Measurements from ENCODE around the gene SDE2. TPM values are rescaled to one million over a fixed set of nuclear protein-coding genes. Genes with fewer than 3 reads are reported as not detected.

The SDE2 gene
- total RNA-seq, 1 donor from 2014 or later, result 21.5 TPM

DNA sequence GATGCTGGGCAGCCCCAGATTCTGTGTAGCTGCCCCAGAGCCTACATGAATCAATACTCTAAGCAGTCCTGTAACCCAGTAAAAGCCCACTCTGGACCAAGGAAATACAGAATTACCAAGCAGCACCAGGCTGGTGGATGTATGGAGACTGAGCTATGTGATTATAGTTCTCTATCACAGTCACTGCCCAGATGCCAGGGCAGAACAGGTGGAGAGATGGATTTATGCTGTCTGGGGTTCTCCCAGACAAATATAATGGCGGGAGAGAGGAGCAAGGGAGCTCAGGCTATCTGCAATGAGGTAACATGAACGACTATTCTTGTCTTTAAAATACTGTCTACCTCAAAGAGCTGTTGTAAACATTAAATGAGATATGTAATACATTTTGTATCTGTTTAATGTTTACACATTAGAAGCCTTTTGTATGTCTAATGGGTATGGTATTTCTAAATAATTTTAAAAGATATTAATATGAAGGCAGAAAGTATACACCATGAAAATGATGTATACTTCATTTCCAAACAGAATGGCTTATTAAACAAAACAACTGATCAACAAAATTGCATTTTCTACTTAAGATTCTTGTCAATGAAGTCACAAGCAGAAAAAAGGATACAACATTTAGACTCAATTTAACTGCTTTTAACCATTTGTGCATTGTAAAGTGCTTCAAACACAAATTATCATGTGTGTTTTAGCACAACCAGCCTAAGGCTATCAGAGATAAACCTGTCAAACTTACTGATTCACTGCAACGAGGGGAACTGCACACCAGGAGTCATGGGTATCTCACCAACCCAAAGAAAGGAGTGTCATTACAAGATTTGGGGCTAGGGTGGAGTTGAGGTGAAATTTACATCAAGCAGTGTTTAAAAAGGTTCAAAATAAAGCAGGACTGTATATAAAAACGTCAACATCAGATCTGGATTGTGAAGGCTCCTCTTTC is 3.0 kb downstream of the SDE2 start:
- Mint-ChIP-seq H3K36me3 (peaks cover 15% of the 10 kb centered on the region), H3K9me3 (no peaks in the 10 kb centered on the region), H3K4me1 (peaks cover 29% of the 10 kb centered on the region), H3K27ac (no peak overlapping the region), H3K4me3 (no peak overlapping the region), H3K27me3 (ENCODE audit: low read depth) (no peaks in the 10 kb centered on the region)
- DNase-seq (ENCODE audit: low spot score in 2 of 2, unreplicated experiment in 2 of 2), result no peak
- TF ChIP-seq, protein P1, sequence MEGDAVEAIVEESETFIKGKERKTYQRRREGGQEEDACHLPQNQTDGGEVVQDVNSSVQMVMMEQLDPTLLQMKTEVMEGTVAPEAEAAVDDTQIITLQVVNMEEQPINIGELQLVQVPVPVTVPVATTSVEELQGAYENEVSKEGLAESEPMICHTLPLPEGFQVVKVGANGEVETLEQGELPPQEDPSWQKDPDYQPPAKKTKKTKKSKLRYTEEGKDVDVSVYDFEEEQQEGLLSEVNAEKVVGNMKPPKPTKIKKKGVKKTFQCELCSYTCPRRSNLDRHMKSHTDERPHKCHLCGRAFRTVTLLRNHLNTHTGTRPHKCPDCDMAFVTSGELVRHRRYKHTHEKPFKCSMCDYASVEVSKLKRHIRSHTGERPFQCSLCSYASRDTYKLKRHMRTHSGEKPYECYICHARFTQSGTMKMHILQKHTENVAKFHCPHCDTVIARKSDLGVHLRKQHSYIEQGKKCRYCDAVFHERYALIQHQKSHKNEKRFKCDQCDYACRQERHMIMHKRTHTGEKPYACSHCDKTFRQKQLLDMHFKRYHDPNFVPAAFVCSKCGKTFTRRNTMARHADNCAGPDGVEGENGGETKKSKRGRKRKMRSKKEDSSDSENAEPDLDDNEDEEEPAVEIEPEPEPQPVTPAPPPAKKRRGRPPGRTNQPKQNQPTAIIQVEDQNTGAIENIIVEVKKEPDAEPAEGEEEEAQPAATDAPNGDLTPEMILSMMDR (IDR thresholded peaks at IDR 0.05; ENCODE audit: unreplicated experiment), result no peak

DNA sequence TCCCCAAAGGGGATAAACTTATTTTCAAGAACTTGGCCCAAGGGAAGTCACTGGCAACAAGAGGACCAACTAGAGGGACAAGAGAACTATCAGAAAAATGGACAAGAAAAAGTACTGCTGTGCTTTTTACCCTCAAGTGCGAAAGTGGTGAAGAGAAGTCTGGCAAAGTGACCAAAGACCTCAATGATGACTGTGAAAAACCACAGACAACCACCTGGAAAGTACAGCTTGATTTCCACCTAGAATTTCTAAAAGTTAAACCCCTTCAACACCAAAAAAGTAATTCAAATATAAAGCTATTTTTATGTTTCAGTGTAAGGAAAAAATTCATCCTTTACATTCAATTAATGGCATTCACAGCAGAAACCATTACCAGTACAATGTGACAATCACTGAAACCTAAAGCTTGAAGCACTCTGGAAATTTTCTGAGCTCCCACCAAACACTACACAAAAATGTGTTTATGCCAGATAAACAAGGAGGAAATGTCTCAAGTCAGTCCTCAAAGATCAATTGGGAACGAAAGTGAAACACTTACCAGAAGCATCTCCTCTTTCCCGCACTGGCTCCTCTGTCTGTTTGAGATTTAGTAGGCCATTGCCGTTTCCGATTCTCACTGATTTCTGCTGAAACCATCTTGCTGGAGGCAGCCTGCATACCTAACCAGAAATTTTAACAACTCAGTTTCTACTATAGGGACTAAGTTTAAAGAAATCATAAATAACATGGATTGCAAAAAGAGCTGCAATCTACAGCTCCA is 8.3 kb downstream of the SDE2 start:
- Mint-ChIP-seq H3K27me3 (ENCODE audit: low read depth) (no peaks in the 10 kb centered on the region), H3K27ac (no peak overlapping the region), H3K4me3 (no peak overlapping the region), H3K9me3 (no peaks in the 10 kb centered on the region), H3K36me3 (peaks cover 22% of the 10 kb centered on the region), H3K4me1 (peaks cover 4% of the 10 kb centered on the region)
- TF ChIP-seq, protein P1 (IDR thresholded peaks at IDR 0.05; ENCODE audit: unreplicated experiment), result no peak
- no peak for DNase-seq (ENCODE audit: low spot score in 2 of 2, unreplicated experiment in 2 of 2)

DNA sequence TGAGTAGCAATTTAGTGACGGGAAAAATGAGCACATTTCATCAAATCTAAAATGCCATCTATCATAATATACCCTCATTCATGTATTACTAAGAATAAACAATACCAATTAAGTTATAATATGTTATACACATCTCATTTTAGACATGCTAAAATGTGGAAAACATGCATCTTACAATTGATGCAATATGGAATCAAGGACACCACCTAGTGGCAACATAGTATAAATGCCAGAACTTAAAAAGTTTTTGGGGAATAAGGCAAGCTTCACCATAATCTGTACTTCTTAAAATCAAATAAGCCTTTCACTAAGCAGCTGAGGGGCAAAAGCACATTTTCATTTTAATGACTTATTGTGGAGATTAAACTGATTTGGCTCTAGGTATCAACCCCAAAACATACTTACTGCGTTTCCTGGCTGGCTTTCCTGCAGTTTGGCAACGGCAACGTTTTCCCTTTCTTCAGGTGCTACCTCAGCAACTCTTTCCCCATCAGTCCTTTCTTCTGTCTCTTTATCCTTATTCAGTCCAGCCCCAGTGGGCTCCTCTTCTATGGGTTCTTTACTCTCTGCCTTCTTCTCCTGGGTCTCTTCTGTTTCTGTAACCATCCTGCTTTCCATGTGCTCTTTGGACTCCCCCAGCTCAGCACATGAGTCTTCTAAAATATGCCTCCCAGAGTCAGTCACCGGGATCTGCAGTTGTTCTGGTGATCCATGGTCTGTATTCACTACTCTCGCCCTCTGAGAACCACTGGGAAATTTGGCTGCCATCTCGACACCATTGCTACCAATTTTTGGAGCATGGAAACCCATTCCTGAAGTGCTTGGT is 11.4 kb downstream of the SDE2 start:
- H3K36me3 Mint-ChIP-seq, result peaks cover 33% of the 10 kb centered on the region
- no peak for DNase-seq (ENCODE audit: low spot score in 2 of 2, unreplicated experiment in 2 of 2)
- no peaks in the 10 kb centered on the region for H3K27me3 Mint-ChIP-seq (ENCODE audit: low read depth)
- H3K4me3 Mint-ChIP-seq, result no peak overlapping the region
- TF ChIP-seq, protein P1 (IDR thresholded peaks at IDR 0.05; ENCODE audit: unreplicated experiment), result peak; percentile 89
- no peak overlapping the region for H3K27ac Mint-ChIP-seq
- no peaks in the 10 kb centered on the region for H3K4me1 Mint-ChIP-seq
- H3K9me3 Mint-ChIP-seq, result peaks cover 7% of the 10 kb centered on the region

DNA sequence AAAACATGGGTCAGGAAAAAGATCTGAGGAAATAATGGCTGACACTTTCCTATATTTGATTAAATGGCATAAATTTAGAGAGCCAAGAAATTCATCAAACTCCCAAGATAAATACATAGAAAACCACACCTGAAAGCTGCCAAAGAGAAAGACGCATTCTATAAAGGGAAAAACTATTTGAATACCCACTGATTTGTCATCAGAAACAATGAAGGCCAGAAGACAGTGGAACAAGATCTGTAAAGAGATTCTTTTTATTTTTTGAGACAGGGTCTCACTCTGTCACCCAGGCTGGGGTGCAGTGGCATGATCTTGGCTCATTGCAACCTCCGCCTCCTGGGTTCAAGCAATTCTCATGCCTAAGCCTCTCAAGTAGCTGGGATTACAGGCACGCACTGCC is 17.4 kb downstream of the SDE2 start:
- Mint-ChIP-seq H3K4me3 (no peak overlapping the region), H3K27ac (no peak overlapping the region), H3K9me3 (peaks cover 15% of the 10 kb centered on the region), H3K4me1 (no peaks in the 10 kb centered on the region), H3K36me3 (peaks cover 49% of the 10 kb centered on the region), H3K27me3 (ENCODE audit: low read depth) (no peaks in the 10 kb centered on the region)
- TF ChIP-seq, protein P1 (IDR thresholded peaks at IDR 0.05; ENCODE audit: unreplicated experiment), result no peak
- no peak for DNase-seq (ENCODE audit: low spot score in 2 of 2, unreplicated experiment in 2 of 2)
